ENCODE measurements around the gene SYVN1. TPM values are rescaled to one million over a fixed set of nuclear protein-coding genes. Genes with fewer than 3 reads are reported as not detected.

SYVN1 gene
- total RNA-seq, 1 donor from 2014 or later: 42.5 TPM

GRCh38 chr11:65111159-65111743, 23.1 kb downstream of the SYVN1 start:
- no peaks in the 10 kb centered on the region for H3K27me3 ChIP-seq
- H3K36me3 ChIP-seq: peaks cover 0 to 18% of the 10 kb centered on the region in 2 donors
- peaks cover 44% of the 10 kb centered on the region for H3K4me1 ChIP-seq
- H3K9me3 ChIP-seq: no peaks in the 10 kb centered on the region
- TF ChIP-seq CTCF (IDR thresholded peaks at IDR 0.05) (no peak), POLR2AphosphoS5 (IDR thresholded peaks at IDR 0.05; ENCODE audit: insufficient read depth in 1 of 2, low read depth in 1 of 2) (no peak), POLR2A (IDR thresholded peaks at IDR 0.05) (no peak)
- H3K4me3 ChIP-seq: peak overlapping the region in 1 of 2 donors; percentile 50
- no peak for DNase-seq (ENCODE audit: extremely low spot score in 2 of 2)
- intact Hi-C loops (cut with DNase I): no loop called here
- H3K27ac ChIP-seq: peak overlapping the region; percentile 43

- TF ChIP-seq CTCF (IDR thresholded peaks at IDR 0.05) (peak; percentile 96 to 99 (median 97)), POLR2A (IDR thresholded peaks at IDR 0.05) (no peak), POLR2AphosphoS5 (IDR thresholded peaks at IDR 0.05; ENCODE audit: insufficient read depth in 1 of 2, low read depth in 1 of 2) (peak; percentile 37 to 48)
- Histone ChIP-seq H3K4me3 (peak overlapping the region in 1 of 2 donors; percentile 5), H3K4me1 (peaks cover 37% of the 10 kb centered on the region), H3K36me3 (peaks cover 0 to 12% of the 10 kb centered on the region in 2 donors), H3K27me3 (no peaks in the 10 kb centered on the region), H3K9me3 (no peaks in the 10 kb centered on the region), H3K27ac (peak overlapping the region; percentile 43)
- intact Hi-C loops (cut with DNase I): no loop called here
- DNase-seq (ENCODE audit: extremely low spot score in 2 of 2): no peak
Measured at GRCh38 chr11:65110354-65110861, 23.9 kb downstream of the SYVN1 start.

GRCh38 chr11:65109231-65110198, 24.8 kb downstream of the SYVN1 start:
- no peak overlapping the region for H3K4me3 ChIP-seq
- H3K27me3 ChIP-seq: no peaks in the 10 kb centered on the region
- H3K27ac ChIP-seq: no peak overlapping the region
- H3K36me3 ChIP-seq: peaks cover 0 to 12% of the 10 kb centered on the region in 2 donors
- no peaks in the 10 kb centered on the region for H3K9me3 ChIP-seq
- H3K4me1 ChIP-seq: peaks cover 37% of the 10 kb centered on the region
- DNase-seq (ENCODE audit: extremely low spot score in 2 of 2): no peak
- TF ChIP-seq POLR2A (IDR thresholded peaks at IDR 0.05) (no peak), POLR2AphosphoS5 (IDR thresholded peaks at IDR 0.05; ENCODE audit: insufficient read depth in 1 of 2, low read depth in 1 of 2) (no peak), CTCF (IDR thresholded peaks at IDR 0.05) (no peak)
- intact Hi-C loops (cut with DNase I): no loop called here

GRCh38 chr11:65108469-65109123, 25.7 kb downstream of the SYVN1 start:
- no peak overlapping the region for H3K27ac ChIP-seq

More at GRCh38 chr11:65108469-65109123, 25.7 kb downstream of the SYVN1 start:
- no peak overlapping the region for H3K4me3 ChIP-seq
- peaks cover 0 to 12% of the 10 kb centered on the region in 2 donors for H3K36me3 ChIP-seq
- no peak for DNase-seq (ENCODE audit: extremely low spot score in 2 of 2)
- TF ChIP-seq POLR2A (IDR thresholded peaks at IDR 0.05) (no peak), CTCF (IDR thresholded peaks at IDR 0.05) (no peak), POLR2AphosphoS5 (IDR thresholded peaks at IDR 0.05; ENCODE audit: insufficient read depth in 1 of 2, low read depth in 1 of 2) (no peak)
- intact Hi-C loops (cut with DNase I): no loop called here
- no peaks in the 10 kb centered on the region for H3K9me3 ChIP-seq
- no peaks in the 10 kb centered on the region for H3K27me3 ChIP-seq
- peaks cover 37% of the 10 kb centered on the region for H3K4me1 ChIP-seq
